ENCODE results near the gene PNMT.

GRCh38 chr17:39665642-39666224 is 2.5 kb upstream of the PNMT start:
- TF ChIP-seq POLR2AphosphoS5 (IDR thresholded peaks at IDR 0.05; ENCODE audit: insufficient read depth, low read depth, low read length): no peak
- no peak for TF ChIP-seq CTCF (IDR thresholded peaks at IDR 0.05; ENCODE audit: extremely low read depth in 1 of 2, insufficient read depth in 1 of 2, low read depth in 1 of 2, low read length in 2 of 2)

Measured in endothelial cell of umbilical vein (primary cell).